Endodermal cell (in vitro differentiated cells): ENCODE results near the gene COL21A1. TPM values are rescaled to one million over a fixed set of nuclear protein-coding genes. Genes with fewer than 3 reads are reported as not detected.

Experiments
- DNase-seq: peaks from one replicate; pipeline ENCODE4 v3.0.0-alpha.2; 2017
- H3K27ac ChIP-seq: 2 replicates; pipeline ENCODE4 v1.5.1; 2013; ENCODE audit warnings: mild to moderate bottlenecking, low read depth, low read length, moderate library complexity
- H3K27me3 ChIP-seq: 2 replicates; pipeline ENCODE4 v1.6.1; 2013; ENCODE audit warnings: mild to moderate bottlenecking, low read length, moderate library complexity; ENCODE audit not compliant: insufficient read depth, control insufficient read depth, poor library complexity, severe bottlenecking
- H3K36me3 ChIP-seq: 2 replicates; pipeline ENCODE4 v1.7.0; 2013; ENCODE audit warnings: mild to moderate bottlenecking, low read length, moderate library complexity; ENCODE audit not compliant: control insufficient read depth, insufficient read depth
- H3K4me1 ChIP-seq: one replicate; pipeline ENCODE4 v1.7.0; 2013; ENCODE audit warnings: low read length; ENCODE audit not compliant: control insufficient read depth, insufficient read depth
- H3K4me3 ChIP-seq: 2 replicates; pipeline ENCODE4 v1.5.1; 2013; ENCODE audit warnings: mild to moderate bottlenecking, low read length, moderate library complexity
- H3K9ac ChIP-seq: 2 replicates; pipeline ENCODE4 v1.6.1; 2013; ENCODE audit warnings: mild to moderate bottlenecking, low read length, moderate library complexity; ENCODE audit not compliant: poor library complexity, severe bottlenecking; ENCODE audit errors: extremely low read depth
- H3K9me3 ChIP-seq: 2 replicates; pipeline ENCODE4 v1.6.1; 2013; ENCODE audit warnings: mild to moderate bottlenecking, low read length, moderate library complexity; ENCODE audit not compliant: control insufficient read depth
- H3K27ac Mint-ChIP-seq: 2 replicates; pipeline ENCODE4 v1.8.0; 2020; ENCODE audit warnings: mixed read lengths
- H3K27me3 Mint-ChIP-seq: 2 replicates; pipeline ENCODE4 v1.8.0; 2021; ENCODE audit warnings: mild to moderate bottlenecking, mixed read lengths; ENCODE audit not compliant: insufficient read depth
- H3K36me3 Mint-ChIP-seq: 2 replicates; pipeline ENCODE4 v1.8.0; 2020; ENCODE audit warnings: low read depth, mixed read lengths
- H3K4me1 Mint-ChIP-seq: 2 replicates; pipeline ENCODE4 v1.8.0; 2020; ENCODE audit warnings: mixed read lengths
- H3K4me3 Mint-ChIP-seq: 2 replicates; pipeline ENCODE4 v1.8.0; 2020; ENCODE audit warnings: mild to moderate bottlenecking, moderate library complexity, mixed read lengths
- H3K9me3 Mint-ChIP-seq: 2 replicates; pipeline ENCODE4 v1.8.0; 2020; ENCODE audit warnings: mild to moderate bottlenecking, mixed read lengths
- CTCF ChIP-seq: fragments of 200-600 bp; sonication (generic); conservative IDR thresholded peaks from 2 replicates; pipeline ENCODE4 v1.5.0; 2021; ENCODE audit warnings: antibody characterized with exemption, mild to moderate bottlenecking
- WGBS, 2 experiments: methylation state at CpG; one replicate each; pipeline versions ENCODE4 v1.1.5 to v1.1.7; 2013; ENCODE audit warnings: missing lambda C conversion rate in 2 of 2, mixed read lengths in 1 of 2; ENCODE audit not compliant: insufficient coverage in 1 of 2, insufficient read length in 1 of 2; 5-methylcytosine and 5-hydroxymethylcytosine counted together
- total RNA-seq, 2 donors: library from RNA; stranded (reverse); fragmentation: NEBNext Ultra II Directional in 1 of 2; extraction: Animal tissue kit (Norgen Biotek cat#: 25700) in 1 of 2; gene quantifications; 2 replicates in 1 of 2; 3 replicates in 1 of 2; pipeline ENCODE4 v1.2.1, GENCODE V29; 2021

COL21A1 gene
- total RNA-seq, 2 donors from 2014 or later = 0.71 to 1.9 TPM

- Mint-ChIP-seq H3K9me3 (no peaks in the 10 kb centered on the region), H3K27ac (no peak overlapping the region), H3K4me3 (no peak overlapping the region), H3K27me3 (no peaks in the 10 kb centered on the region), H3K36me3 (no peaks in the 10 kb centered on the region), H3K4me1 (peaks cover 3% of the 10 kb centered on the region)
- no peak for TF ChIP-seq CTCF
- Histone ChIP-seq H3K4me1 (no peaks in the 10 kb centered on the region), H3K4me3 (no peak overlapping the region), H3K36me3 (no peaks in the 10 kb centered on the region), H3K9ac (no peak overlapping the region), H3K27me3 (no peaks in the 10 kb centered on the region), H3K9me3 (no peaks in the 10 kb centered on the region), H3K27ac (no peak overlapping the region)
- DNase-seq = no peak
These were observed 33.2 kb downstream of the COL21A1 start for GRCh38 chr6:56214041-56214702.

- Histone ChIP-seq H3K27ac (no peak overlapping the region), H3K4me3 (no peak overlapping the region), H3K27me3 (no peaks in the 10 kb centered on the region), H3K4me1 (no peaks in the 10 kb centered on the region), H3K9ac (no peak overlapping the region), H3K36me3 (no peaks in the 10 kb centered on the region), H3K9me3 (no peaks in the 10 kb centered on the region)
- TF ChIP-seq CTCF = no peak
- DNase-seq = no peak
- WGBS, 2 experiments = 38% methylated on average over 2 of the region's 2 CpGs; no CpG with 5 or more reads in 1 of the 2 experiments
- Mint-ChIP-seq H3K27me3 (no peaks in the 10 kb centered on the region), H3K9me3 (no peaks in the 10 kb centered on the region), H3K4me3 (no peak overlapping the region), H3K4me1 (peaks cover 4% of the 10 kb centered on the region), H3K27ac (no peak overlapping the region), H3K36me3 (no peaks in the 10 kb centered on the region)
These were observed 35.7 kb downstream of the COL21A1 start for GRCh38 chr6:56211724-56212123.

GRCh38 chr6:56204134-56204533 lies 43.2 kb downstream of the COL21A1 start:
- H3K27ac ChIP-seq = no peak overlapping the region
- no peaks in the 10 kb centered on the region for H3K9me3 ChIP-seq
- no peak overlapping the region for H3K9ac ChIP-seq
- WGBS, 2 experiments = 84% methylated on average over 4 of the region's 4 CpGs; no CpG with 5 or more reads in 1 of the 2 experiments
- no peaks in the 10 kb centered on the region for H3K27me3 ChIP-seq
- Mint-ChIP-seq H3K27ac (no peak overlapping the region), H3K36me3 (no peaks in the 10 kb centered on the region), H3K9me3 (no peaks in the 10 kb centered on the region), H3K27me3 (no peaks in the 10 kb centered on the region), H3K4me3 (no peak overlapping the region), H3K4me1 (peaks cover 23% of the 10 kb centered on the region)
- no peaks in the 10 kb centered on the region for H3K4me1 ChIP-seq
- no peaks in the 10 kb centered on the region for H3K36me3 ChIP-seq
- no peak for TF ChIP-seq CTCF
- peak; percentile 79 for DNase-seq
- no peak overlapping the region for H3K4me3 ChIP-seq
